Stomach (tissue), 4 donors: Measurements from ENCODE around the gene MGAT4A.
A peak's percentile ranks its signal among the peaks of the same experiment; 100 is the strongest.

Experiments used
- EP300 ChIP-seq: sonication (generic); formaldehyde crosslinking; IDR thresholded peaks from one replicate; pipeline ENCODE4 v1.6.1; 2017; ENCODE audit warnings: antibody characterized with exemption
- POLR2A ChIP-seq, 4 donors: fragments of 450-650 bp; IDR thresholded peaks; one replicate each; pipeline ENCODE4 v1.6.1; 2016; ENCODE audit warnings: antibody characterized with exemption in 4 of 4, control low read depth in 2 of 4, mild to moderate bottlenecking in 1 of 4, moderate library complexity in 1 of 4
- POLR2AphosphoS5 ChIP-seq, 3 donors: sonication (generic); formaldehyde crosslinking; IDR thresholded peaks; one replicate each; pipeline ENCODE4 v1.6.1; 2016; ENCODE audit warnings: antibody characterized with exemption in 3 of 3
- TF ChIP-seq, protein P1 (sequence below), 7 experiments: fragments of 450-650 bp in 4 of 7; fragments of 200-600 bp in 3 of 7; sonication (generic) in 3 of 7; IDR thresholded peaks; one replicate each; pipeline ENCODE4 v1.5.1; 2016 to 2019; ENCODE audit warnings: antibody characterized with exemption in 7 of 7, control low read depth in 2 of 7, mild to moderate bottlenecking in 1 of 7

DNA sequence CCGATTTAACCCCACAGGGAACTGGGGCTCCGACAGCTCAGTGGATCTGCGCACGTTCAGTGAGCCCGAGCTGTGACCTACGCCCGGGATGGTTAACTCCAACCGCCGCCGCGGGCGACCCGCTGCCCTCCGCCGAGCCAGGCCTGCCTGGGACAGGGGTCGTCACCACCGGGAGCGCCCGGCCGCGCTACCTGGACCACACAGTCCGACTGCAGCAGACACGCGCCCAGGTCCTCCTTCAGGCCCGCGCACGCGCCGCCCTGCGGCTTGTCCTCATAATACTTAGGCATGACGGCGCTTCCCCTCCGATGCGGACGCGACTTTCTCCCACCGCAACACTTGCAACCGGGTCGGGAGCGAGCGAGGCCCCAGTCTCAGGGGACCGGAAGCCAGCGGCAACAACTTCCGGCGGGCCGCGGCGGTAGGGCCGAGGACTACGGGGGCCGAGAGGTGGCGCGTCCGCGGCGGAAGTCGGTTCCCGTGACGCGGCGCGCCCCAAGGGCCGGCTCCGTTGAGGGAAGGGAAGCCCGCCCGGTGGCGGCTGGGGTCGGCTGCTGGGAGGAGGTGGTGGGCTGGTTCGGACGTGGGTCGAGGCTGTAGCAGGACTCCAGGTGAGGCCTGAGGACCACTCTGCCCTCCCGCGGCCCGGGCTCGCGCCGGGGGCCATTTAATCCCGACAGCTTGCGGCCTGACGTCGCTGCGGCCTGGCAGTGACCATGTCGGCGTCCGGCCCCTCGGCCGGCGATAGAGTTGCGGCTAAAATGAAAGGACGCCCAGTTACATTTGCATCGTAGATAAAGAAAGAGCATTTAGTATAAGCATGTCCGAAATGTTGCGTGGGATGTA is 122.6 kb downstream of the MGAT4A start, which contains the start of the genes COA5 and UNC50:
- TF ChIP-seq, protein P1, sequence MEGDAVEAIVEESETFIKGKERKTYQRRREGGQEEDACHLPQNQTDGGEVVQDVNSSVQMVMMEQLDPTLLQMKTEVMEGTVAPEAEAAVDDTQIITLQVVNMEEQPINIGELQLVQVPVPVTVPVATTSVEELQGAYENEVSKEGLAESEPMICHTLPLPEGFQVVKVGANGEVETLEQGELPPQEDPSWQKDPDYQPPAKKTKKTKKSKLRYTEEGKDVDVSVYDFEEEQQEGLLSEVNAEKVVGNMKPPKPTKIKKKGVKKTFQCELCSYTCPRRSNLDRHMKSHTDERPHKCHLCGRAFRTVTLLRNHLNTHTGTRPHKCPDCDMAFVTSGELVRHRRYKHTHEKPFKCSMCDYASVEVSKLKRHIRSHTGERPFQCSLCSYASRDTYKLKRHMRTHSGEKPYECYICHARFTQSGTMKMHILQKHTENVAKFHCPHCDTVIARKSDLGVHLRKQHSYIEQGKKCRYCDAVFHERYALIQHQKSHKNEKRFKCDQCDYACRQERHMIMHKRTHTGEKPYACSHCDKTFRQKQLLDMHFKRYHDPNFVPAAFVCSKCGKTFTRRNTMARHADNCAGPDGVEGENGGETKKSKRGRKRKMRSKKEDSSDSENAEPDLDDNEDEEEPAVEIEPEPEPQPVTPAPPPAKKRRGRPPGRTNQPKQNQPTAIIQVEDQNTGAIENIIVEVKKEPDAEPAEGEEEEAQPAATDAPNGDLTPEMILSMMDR (IDR thresholded peaks at IDR 0.05): peak in 1 of 7 experiments; percentile 11
- TF ChIP-seq POLR2AphosphoS5 (IDR thresholded peaks at IDR 0.05) (peak; percentile 93 to 99 (median 93)), POLR2A (IDR thresholded peaks at IDR 0.05) (peak in 2 of 4 donors; percentile 22 to 63), EP300 (no peak)
